B cell (primary cell): ENCODE data around the gene ADPRH.

Source experiments
- CTCF ChIP-seq: fragments of 200-600 bp; IDR thresholded peaks from one replicate; pipeline ENCODE4 v1.8.0; 2022; ENCODE audit warnings: antibody characterized with exemption, mild to moderate bottlenecking
- EZH2 ChIP-seq: IDR thresholded peaks from 2 replicates; pipeline ENCODE4 v1.6.1; 2012; ENCODE audit warnings: borderline replicate concordance, low read depth, mild to moderate bottlenecking, moderate library complexity, low read length; ENCODE audit not compliant: insufficient read depth, poor library complexity, severe bottlenecking

GRCh38 chr3:119632829-119633228, 53.5 kb downstream of the ADPRH start:
- TF ChIP-seq CTCF = no peak
- TF ChIP-seq EZH2 = no peak
